Small intestine (tissue), 7 donors: ENCODE data around the gene SLC28A1. TPM values are rescaled to one million over a fixed set of nuclear protein-coding genes. Genes with fewer than 3 reads are reported as not detected.
"Not testable (repeated sequence)": the region's sequence is repeated elsewhere in the genome, so short reads cannot be mapped to it uniquely, and the experiment has no call there.

Experiments used
- DNase-seq, 2 donors: peaks; one replicate each; pipeline versions ENCODE4 v3.0.0 to v3.0.0-alpha.2; 2013
- FAIRE-seq: peaks from 2 replicates; lab custom pipeline; 2012; peaks lifted over from hg19 to GRCh38; lab: Jason Lieb, UNC
- H3K27ac ChIP-seq, 3 donors: one replicate each; pipeline ENCODE4 v1.5.1; 2013; ENCODE audit warnings: low read length in 2 of 3, mild to moderate bottlenecking in 2 of 3, control low read depth in 1 of 3, inconsistent platforms in 1 of 3, low read depth in 1 of 3, moderate library complexity in 1 of 3
- H3K27me3 ChIP-seq, 3 donors: one replicate each; pipeline ENCODE4 v1.6.1; 2013; ENCODE audit warnings: low read length in 3 of 3, inconsistent platforms in 1 of 3; ENCODE audit not compliant: control insufficient read depth in 3 of 3, insufficient read depth in 3 of 3
- H3K36me3 ChIP-seq, 3 donors: one replicate each; pipeline ENCODE4 v1.6.1; 2013; ENCODE audit warnings: low read length in 3 of 3, inconsistent platforms in 1 of 3, low read depth in 1 of 3, mild to moderate bottlenecking in 1 of 3, moderate library complexity in 1 of 3; ENCODE audit not compliant: control insufficient read depth in 3 of 3, insufficient read depth in 2 of 3
- H3K4me1 ChIP-seq, 3 donors: one replicate each; pipeline ENCODE4 v1.6.1; 2013; ENCODE audit warnings: low read length in 2 of 3, inconsistent platforms in 1 of 3, low read depth in 1 of 3, mild to moderate bottlenecking in 1 of 3, moderate library complexity in 1 of 3; ENCODE audit not compliant: control insufficient read depth in 3 of 3, insufficient read depth in 2 of 3
- H3K4me3 ChIP-seq, 3 donors: one replicate each; pipeline ENCODE4 v1.5.1; 2013; ENCODE audit warnings: low read length in 3 of 3, control low read depth in 1 of 3, inconsistent platforms in 1 of 3, low read depth in 1 of 3, mild to moderate bottlenecking in 1 of 3, moderate library complexity in 1 of 3
- H3K9me3 ChIP-seq, 2 donors: one replicate each; pipeline ENCODE4 v1.6.1; 2013; ENCODE audit warnings: low read depth in 1 of 2, low read length in 1 of 2; ENCODE audit not compliant: control insufficient read depth in 2 of 2, insufficient read depth in 1 of 2
- WGBS, 3 donors: extraction: QIAGEN DNeasy Blood & Tissue Kit; methylation state at CpG; one replicate each; pipeline ENCODE4 v1.1.7; 2013; 5-methylcytosine and 5-hydroxymethylcytosine counted together
- polyA plus RNA-seq, 4 donors: library from polyadenylated mRNA; stranded (reverse) in 3 of 4; unstranded in 1 of 4; fragments of 200-250 nt in 3 of 4; fragments of 120-200 nt in 1 of 4; gene quantifications; one replicate each; pipeline versions ENCODE4 v1.2.1 to v1.2.3, GENCODE V29; 2013
- donor health status: healthy with polysubstance abuse.
- donor health status: control.
- donor health status: control.
- donor health status: Bipolar disorder and iron deficiency.
- donor health status: healthy.

Gene SLC28A1
- polyA plus RNA-seq, 4 donors, result 4.4 to 64.6 (median 31.2) TPM

GRCh38 chr15:84919106-84919667 is 34.7 kb downstream of the SLC28A1 start:
- Histone ChIP-seq H3K27ac (no peak overlapping the region), H3K36me3 (peaks cover 0 to 61% (median 2%) of the 10 kb centered on the region in 3 donors), H3K9me3 (no peaks in the 10 kb centered on the region), H3K4me3 (no peak overlapping the region), H3K27me3 (no peaks in the 10 kb centered on the region), H3K4me1 (peaks cover 0 to 13% (median 0%) of the 10 kb centered on the region in 3 donors)
- peak in 1 of 2 donors; percentile 27 for DNase-seq
- 95 to 98% (median 96%) methylated on average over 2 of the region's 2 CpGs for WGBS, 3 donors
- no peak for FAIRE-seq

- 84 to 98% (median 96%) methylated on average over 2 of the region's 2 CpGs for WGBS, 3 donors
- FAIRE-seq, result no peak
These were observed 36.7 kb downstream of the SLC28A1 start for GRCh38 chr15:84921121-84921520.

GRCh38 chr15:84922530-84922929 is 38.1 kb downstream of the SLC28A1 start:
- Histone ChIP-seq H3K4me1 (peaks cover 0 to 17% (median 0%) of the 10 kb centered on the region in 3 donors), H3K27me3 (no peaks in the 10 kb centered on the region), H3K4me3 (no peak overlapping the region), H3K27ac (no peak overlapping the region), H3K9me3 (no peaks in the 10 kb centered on the region), H3K36me3 (peaks cover 0 to 51% (median 3%) of the 10 kb centered on the region in 3 donors)
- whole genome bisulfite sequencing, 3 donors, result 92 to 95% (median 94%) methylated on average over 13 of the region's 13 CpGs
- DNase-seq, result no peak
- no peak for FAIRE-seq

More at GRCh38 chr15:84921121-84921520, 36.7 kb downstream of the SLC28A1 start:
- Histone ChIP-seq H3K4me3 (no peak overlapping the region), H3K4me1 (peaks cover 0 to 10% (median 0%) of the 10 kb centered on the region in 3 donors), H3K27ac (no peak overlapping the region), H3K36me3 (peaks cover 0 to 56% (median 3%) of the 10 kb centered on the region in 3 donors), H3K27me3 (no peaks in the 10 kb centered on the region), H3K9me3 (no peaks in the 10 kb centered on the region)
- no peak for DNase-seq

GRCh38 chr15:84924077-84924731 is 39.7 kb downstream of the SLC28A1 start:
- peaks cover 0 to 42% (median 3%) of the 10 kb centered on the region in 3 donors for H3K36me3 ChIP-seq
- H3K4me3 ChIP-seq, result no peak overlapping the region
- peaks cover 0 to 26% (median 0%) of the 10 kb centered on the region in 3 donors for H3K4me1 ChIP-seq
- DNase-seq (peak in 1 of 2 donors; percentile 55), FAIRE-seq (no peak)
- H3K9me3 ChIP-seq, result no peaks in the 10 kb centered on the region
- no peaks in the 10 kb centered on the region for H3K27me3 ChIP-seq
- 48 to 74% (median 70%) methylated on average over 4 of the region's 4 CpGs for WGBS, 3 donors
- H3K27ac ChIP-seq, result peak overlapping the region in 1 of 3 donors; percentile 57

GRCh38 chr15:84924821-84925569 is 40.5 kb downstream of the SLC28A1 start:
- H3K4me3 ChIP-seq, H3K27me3 ChIP-seq, FAIRE-seq, H3K9me3 ChIP-seq: not testable (repeated sequence)
- WGBS, 3 donors, result 67 to 83% (median 68%) methylated on average over 16 to 17 of the region's 17 CpGs
- DNase-seq, result peak; percentile 50
- peak overlapping the region in 1 of 3 donors; percentile 57 for H3K27ac ChIP-seq
- peaks cover 0 to 33% (median 0%) of the 10 kb centered on the region in 3 donors for H3K4me1 ChIP-seq
- H3K36me3 ChIP-seq, result peaks cover 0 to 48% (median 3%) of the 10 kb centered on the region in 3 donors

- Histone ChIP-seq H3K27me3 (no peaks in the 10 kb centered on the region), H3K4me3 (no peak overlapping the region), H3K4me1 (peaks cover 0 to 40% (median 0%) of the 10 kb centered on the region in 3 donors), H3K27ac (no peak overlapping the region), H3K36me3 (peaks cover 0 to 51% (median 3%) of the 10 kb centered on the region in 3 donors), H3K9me3 (no peaks in the 10 kb centered on the region)
- no peak for FAIRE-seq
- WGBS, 3 donors, result 95 to 97% (median 97%) methylated on average over 1 of the region's 1 CpG
- no peak for DNase-seq
These were observed 41.4 kb downstream of the SLC28A1 start for GRCh38 chr15:84925906-84926305.

GRCh38 chr15:84926491-84927230 is 42.2 kb downstream of the SLC28A1 start:
- 82 to 96% (median 93%) methylated on average over 3 of the region's 3 CpGs for WGBS, 3 donors
- H3K27ac ChIP-seq, result peak overlapping the region in 1 of 3 donors; percentile 86

GRCh38 chr15:84928843-84929168 is 44.3 kb downstream of the SLC28A1 start:
- H3K9me3 ChIP-seq, result no peaks in the 10 kb centered on the region
- peaks cover 0 to 50% (median 5%) of the 10 kb centered on the region in 3 donors for H3K36me3 ChIP-seq
- H3K27me3 ChIP-seq, result no peaks in the 10 kb centered on the region
- WGBS, 3 donors, result 71 to 78% (median 78%) methylated on average over 6 of the region's 6 CpGs
- FAIRE-seq, result no peak
- no peak overlapping the region for H3K4me3 ChIP-seq
- peaks cover 0 to 40% (median 0%) of the 10 kb centered on the region in 3 donors for H3K4me1 ChIP-seq
- peak overlapping the region in 1 of 3 donors; percentile 95 for H3K27ac ChIP-seq
- no peak for DNase-seq

More at GRCh38 chr15:84926491-84927230, 42.2 kb downstream of the SLC28A1 start:
- H3K4me1 ChIP-seq, result peaks cover 0 to 40% (median 0%) of the 10 kb centered on the region in 3 donors
- H3K36me3 ChIP-seq, result peaks cover 0 to 51% (median 3%) of the 10 kb centered on the region in 3 donors
- no peak for DNase-seq
- no peaks in the 10 kb centered on the region for H3K27me3 ChIP-seq
- no peak overlapping the region for H3K4me3 ChIP-seq
- no peak for FAIRE-seq
- H3K9me3 ChIP-seq, result no peaks in the 10 kb centered on the region
